CD4-positive, alpha-beta T cell treated with Interleukin-21 for 1 hour (primary cell): ENCODE results near the gene SLAMF7.
"Not testable (repeated sequence)": the region's sequence is repeated elsewhere in the genome, so short reads cannot be mapped to it uniquely, and the experiment has no call there.

Source experiments
- DNase-seq: peaks from one replicate; pipeline ENCODE4 v3.0.0-alpha.2; 2020

Gene SLAMF7

GRCh38 chr1:160778976-160779375, 39.9 kb downstream of the SLAMF7 start:
- no peak for DNase-seq

- peak; percentile 47 for DNase-seq
Measured at GRCh38 chr1:160779626-160780397, 40.8 kb downstream of the SLAMF7 start.

- no peak for DNase-seq
Measured at GRCh38 chr1:160780398-160780755, 41.3 kb downstream of the SLAMF7 start.

GRCh38 chr1:160781186-160781766, 42.2 kb downstream of the SLAMF7 start:
- no peak for DNase-seq

GRCh38 chr1:160781914-160782689, 43.1 kb downstream of the SLAMF7 start:
- DNase-seq, result peak; percentile 49

- not testable (repeated sequence) for DNase-seq
Measured at GRCh38 chr1:160782988-160783765, 44.1 kb downstream of the SLAMF7 start.

GRCh38 chr1:160789051-160789701, 50.1 kb downstream of the SLAMF7 start:
- no peak for DNase-seq

GRCh38 chr1:160789702-160790611, 50.9 kb downstream of the SLAMF7 start:
- DNase-seq, result no peak

- no peak for DNase-seq
Measured at GRCh38 chr1:160794376-160794775, 55.3 kb downstream of the SLAMF7 start.

GRCh38 chr1:160795951-160796383, 56.9 kb downstream of the SLAMF7 start, which contains the start of gene LY9:
LY9 (plus strand) TSS chr1:160796174; CDS start chr1:160796188, 14 bp downstream.
- DNase-seq, result peak; percentile 94

GRCh38 chr1:160797271-160797709, 58.2 kb downstream of the SLAMF7 start:
- peak; percentile 17 for DNase-seq

GRCh38 chr1:160797861-160798273, 58.8 kb downstream of the SLAMF7 start:
- peak; percentile 69 for DNase-seq

GRCh38 chr1:160798439-160798838, 59.4 kb downstream of the SLAMF7 start:
- DNase-seq, result no peak

- no peak for DNase-seq
Measured at GRCh38 chr1:160799641-160800040, 60.6 kb downstream of the SLAMF7 start.

GRCh38 chr1:160800142-160800541, 61.1 kb downstream of the SLAMF7 start:
- no peak for DNase-seq

- peak; percentile 58 for DNase-seq
Measured at GRCh38 chr1:160800645-160801408, 61.8 kb downstream of the SLAMF7 start.

GRCh38 chr1:160801836-160802580, 63.0 kb downstream of the SLAMF7 start:
- DNase-seq, result no peak
